ENCODE data around the gene ZNF778.

DNA sequence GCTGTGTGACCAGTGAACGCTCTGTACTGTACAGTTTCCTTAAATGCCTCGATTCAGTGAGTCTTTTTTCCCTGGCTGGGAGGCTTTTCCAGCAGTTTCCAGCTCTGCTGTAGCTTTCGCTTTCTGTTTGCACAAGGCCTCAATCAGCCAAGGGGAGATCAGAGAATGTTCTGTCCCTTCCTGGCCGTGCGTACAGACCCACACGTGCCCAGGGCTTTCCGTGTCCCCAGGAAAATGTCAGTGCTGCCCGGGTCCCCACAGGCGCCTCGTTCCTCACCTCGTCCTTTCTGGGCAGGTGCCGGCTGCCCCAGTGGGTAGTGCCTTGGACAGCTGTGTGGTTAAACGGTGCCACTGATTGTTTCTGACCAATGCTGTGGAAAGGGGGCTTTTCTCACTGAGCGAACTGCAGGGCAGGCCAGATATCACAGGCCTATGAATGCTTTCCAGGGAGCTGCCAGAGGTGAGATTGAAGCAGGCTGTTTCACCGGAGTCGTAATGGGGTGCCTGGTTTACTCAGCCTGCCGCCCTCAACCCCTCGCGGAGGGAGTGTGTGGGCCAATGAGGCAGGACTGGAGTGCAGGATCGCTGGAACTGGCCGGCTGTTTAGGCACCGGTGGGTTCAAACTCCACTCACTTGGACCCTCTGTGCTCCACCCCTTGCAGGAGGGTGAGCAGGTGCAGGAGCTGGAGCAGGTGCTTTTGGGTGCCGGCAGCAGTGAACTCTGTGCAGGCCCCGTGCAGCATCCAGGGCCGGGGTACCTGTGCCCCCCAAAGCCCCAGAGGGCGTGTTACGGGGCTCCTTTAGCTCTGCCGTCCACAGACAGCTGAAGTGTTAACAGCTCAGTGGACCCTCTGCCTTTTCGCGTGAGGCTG lies 44.4 kb downstream of the ZNF778 start:
- no peak for TF ChIP-seq TARDBP (IDR thresholded peaks at IDR 0.05; ENCODE audit: borderline replicate concordance)
- no peak for TF ChIP-seq MXI1 (IDR thresholded peaks at IDR 0.05; ENCODE audit: low read depth, low read length)
- TF ChIP-seq, protein P1, sequence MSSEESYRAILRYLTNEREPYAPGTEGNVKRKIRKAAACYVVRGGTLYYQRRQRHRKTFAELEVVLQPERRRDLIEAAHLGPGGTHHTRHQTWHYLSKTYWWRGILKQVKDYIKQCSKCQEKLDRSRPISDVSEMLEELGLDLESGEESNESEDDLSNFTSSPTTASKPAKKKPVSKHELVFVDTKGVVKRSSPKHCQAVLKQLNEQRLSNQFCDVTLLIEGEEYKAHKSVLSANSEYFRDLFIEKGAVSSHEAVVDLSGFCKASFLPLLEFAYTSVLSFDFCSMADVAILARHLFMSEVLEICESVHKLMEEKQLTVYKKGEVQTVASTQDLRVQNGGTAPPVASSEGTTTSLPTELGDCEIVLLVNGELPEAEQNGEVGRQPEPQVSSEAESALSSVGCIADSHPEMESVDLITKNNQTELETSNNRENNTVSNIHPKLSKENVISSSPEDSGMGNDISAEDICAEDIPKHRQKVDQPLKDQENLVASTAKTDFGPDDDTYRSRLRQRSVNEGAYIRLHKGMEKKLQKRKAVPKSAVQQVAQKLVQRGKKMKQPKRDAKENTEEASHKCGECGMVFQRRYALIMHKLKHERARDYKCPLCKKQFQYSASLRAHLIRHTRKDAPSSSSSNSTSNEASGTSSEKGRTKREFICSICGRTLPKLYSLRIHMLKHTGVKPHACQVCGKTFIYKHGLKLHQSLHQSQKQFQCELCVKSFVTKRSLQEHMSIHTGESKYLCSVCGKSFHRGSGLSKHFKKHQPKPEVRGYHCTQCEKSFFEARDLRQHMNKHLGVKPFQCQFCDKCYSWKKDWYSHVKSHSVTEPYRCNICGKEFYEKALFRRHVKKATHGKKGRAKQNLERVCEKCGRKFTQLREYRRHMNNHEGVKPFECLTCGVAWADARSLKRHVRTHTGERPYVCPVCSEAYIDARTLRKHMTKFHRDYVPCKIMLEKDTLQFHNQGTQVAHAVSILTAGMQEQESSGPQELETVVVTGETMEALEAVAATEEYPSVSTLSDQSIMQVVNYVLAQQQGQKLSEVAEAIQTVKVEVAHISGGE (CRISPR knock-in tag; IDR thresholded peaks at IDR 0.05) = no peak
- TF ChIP-seq KAT2A (conservative IDR thresholded peaks at IDR 0.05; ENCODE audit: control insufficient read depth, low read depth, low read length) = no peak
- TF ChIP-seq STAT3 (IDR thresholded peaks at IDR 0.05; ENCODE audit: low read depth, low read length) = no peak
- TF ChIP-seq FOXM1 (IDR thresholded peaks at IDR 0.05; ENCODE audit: low read depth, low read length) = no peak

Data from GM12878 (cell line).